Gastrocnemius medialis (tissue), 4 donors: Measurements from ENCODE around the gene TMC3.

Source experiments
- POLR2A ChIP-seq, 2 donors: fragments of 450-650 bp; IDR thresholded peaks; one replicate each; pipeline ENCODE4 v1.6.1; 2017; ENCODE audit warnings: antibody characterized with exemption in 2 of 2, mild to moderate bottlenecking in 2 of 2, moderate library complexity in 2 of 2
- TF ChIP-seq, protein P1 (sequence below), 5 experiments: fragments of 450-650 bp in 3 of 5; fragments of 200-600 bp in 2 of 5; sonication (generic) in 2 of 5; IDR thresholded peaks in 4 of 5; conservative IDR thresholded peaks in 1 of 5; 1 replicate in 4 of 5; 2 replicates in 1 of 5; pipeline ENCODE4 v1.5.1; 2016 to 2019; ENCODE audit warnings: antibody characterized with exemption in 5 of 5, mild to moderate bottlenecking in 3 of 5, moderate library complexity in 3 of 5

DNA sequence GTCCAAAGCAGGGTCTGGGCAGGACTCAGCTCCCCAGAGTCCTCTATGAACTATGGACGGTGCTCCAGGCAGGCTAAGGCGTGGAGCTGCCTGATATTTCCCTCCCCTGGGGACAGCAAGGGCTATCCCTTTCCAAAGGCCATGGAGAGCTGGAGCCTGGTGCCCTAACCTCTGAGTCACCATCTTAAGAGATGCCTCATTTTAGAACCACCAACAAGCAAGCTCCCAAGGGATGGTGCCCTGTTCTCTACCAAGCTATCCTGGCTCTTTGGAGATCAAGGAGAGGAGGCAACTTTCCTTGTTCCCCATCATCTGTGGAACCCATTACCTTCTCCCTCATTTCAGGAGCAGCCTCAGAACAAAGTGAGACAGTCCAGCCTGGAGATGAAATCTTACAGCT lies 65.8 kb downstream of the TMC3 start:
- TF ChIP-seq, protein P1, sequence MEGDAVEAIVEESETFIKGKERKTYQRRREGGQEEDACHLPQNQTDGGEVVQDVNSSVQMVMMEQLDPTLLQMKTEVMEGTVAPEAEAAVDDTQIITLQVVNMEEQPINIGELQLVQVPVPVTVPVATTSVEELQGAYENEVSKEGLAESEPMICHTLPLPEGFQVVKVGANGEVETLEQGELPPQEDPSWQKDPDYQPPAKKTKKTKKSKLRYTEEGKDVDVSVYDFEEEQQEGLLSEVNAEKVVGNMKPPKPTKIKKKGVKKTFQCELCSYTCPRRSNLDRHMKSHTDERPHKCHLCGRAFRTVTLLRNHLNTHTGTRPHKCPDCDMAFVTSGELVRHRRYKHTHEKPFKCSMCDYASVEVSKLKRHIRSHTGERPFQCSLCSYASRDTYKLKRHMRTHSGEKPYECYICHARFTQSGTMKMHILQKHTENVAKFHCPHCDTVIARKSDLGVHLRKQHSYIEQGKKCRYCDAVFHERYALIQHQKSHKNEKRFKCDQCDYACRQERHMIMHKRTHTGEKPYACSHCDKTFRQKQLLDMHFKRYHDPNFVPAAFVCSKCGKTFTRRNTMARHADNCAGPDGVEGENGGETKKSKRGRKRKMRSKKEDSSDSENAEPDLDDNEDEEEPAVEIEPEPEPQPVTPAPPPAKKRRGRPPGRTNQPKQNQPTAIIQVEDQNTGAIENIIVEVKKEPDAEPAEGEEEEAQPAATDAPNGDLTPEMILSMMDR (IDR thresholded peaks at IDR 0.05 in 4 of 5, conservative IDR thresholded peaks at IDR 0.05 in 1 of 5): no peak
- no peak for TF ChIP-seq POLR2A (IDR thresholded peaks at IDR 0.05)
